Endothelial cell of umbilical vein (primary cell): ENCODE data around the gene ADGRL3. TPM values are rescaled to one million over a fixed set of nuclear protein-coding genes. Genes with fewer than 3 reads are reported as not detected.

ENCODE experiments used
- BruUV-seq: library from RNA; stranded (reverse); fragments of 400-500 nt; replicated peaks from 2 replicates; lab custom pipeline; 2021; lab: Mats Ljungman, UMichigan
- CTCF ChIA-PET: fragments of 300-600, 350-600 bp; sonication (Branson Sonifier 250); formaldehyde crosslinking; loops from one replicate; lab custom pipeline; 2021; ENCODE audit warnings: antibody characterized with exemption, inconsistent platforms; lab: Charles Lee
- POLR2A ChIA-PET: fragments of 300-600, 350-600 bp; sonication (Branson Sonifier 250); formaldehyde crosslinking; loops from one replicate; lab custom pipeline; 2021; ENCODE audit warnings: antibody characterized with exemption, inconsistent platforms; lab: Charles Lee
- DNase-seq: peaks from one replicate; pipeline ENCODE4 v3.0.0-alpha.2; 2011; ENCODE audit warnings: low read depth, low spot score
- FAIRE-seq: peaks from 2 replicates; lab custom pipeline; 2011; peaks lifted over from hg19 to GRCh38; lab: Jason Lieb, UNC
- H2AFZ ChIP-seq: 2 replicates; pipeline ENCODE4 v1.6.0; 2012; ENCODE audit warnings: low read depth, low read length, control low read depth, inconsistent platforms
- H3K27ac ChIP-seq: 2 replicates; pipeline ENCODE4 v1.5.1; 2011; ENCODE audit warnings: low read depth, mild to moderate bottlenecking, control low read depth, low read length, moderate library complexity; ENCODE audit not compliant: insufficient read depth
- H3K27me3 ChIP-seq, 2 experiments: 2 replicates each; pipeline versions ENCODE4 v1.6.0 to v1.6.1; 2011; ENCODE audit warnings: low read length in 2 of 2, mixed read lengths in 1 of 2; ENCODE audit not compliant: control insufficient read depth in 2 of 2, insufficient read depth in 2 of 2
- H3K36me3 ChIP-seq, 2 experiments: 2 replicates in 1 of 2; 3 replicates in 1 of 2; pipeline ENCODE4 v1.5.1; 2011; ENCODE audit warnings: low read length in 2 of 2, mild to moderate bottlenecking in 1 of 2, moderate library complexity in 1 of 2; ENCODE audit not compliant: control insufficient read depth in 2 of 2, insufficient read depth in 2 of 2; ENCODE audit errors: extremely low read depth in 1 of 2
- H3K4me1 ChIP-seq: 3 replicates; pipeline ENCODE4 v1.5.1; 2011; ENCODE audit warnings: mild to moderate bottlenecking, low read length; ENCODE audit not compliant: control insufficient read depth, insufficient read depth; ENCODE audit errors: extremely low read depth
- H3K4me2 ChIP-seq: 2 replicates; pipeline ENCODE4 v1.6.1; 2011; ENCODE audit warnings: low read length, control low read depth, mixed read lengths; ENCODE audit not compliant: insufficient read depth
- H3K4me3 ChIP-seq, 3 experiments: fragments of 200-600 bp in 1 of 3; sonication (generic), shearing (Covaris generic) in 1 of 3; replicated peaks in 1 of 3; 2 replicates each; pipeline ENCODE4 v1.5.1; 2011 to 2016; ENCODE audit warnings: control low read depth in 3 of 3, low read length in 3 of 3, mild to moderate bottlenecking in 2 of 3, inconsistent platforms in 1 of 3, low read depth in 1 of 3, moderate library complexity in 1 of 3; ENCODE audit not compliant: insufficient read depth in 1 of 3
- H3K79me2 ChIP-seq: 2 replicates; pipeline ENCODE4 v1.6.0; 2012; ENCODE audit warnings: low read length, inconsistent platforms; ENCODE audit not compliant: control insufficient read depth, insufficient read depth
- H3K9ac ChIP-seq: replicated peaks from 2 replicates; pipeline ENCODE3; 2011; ENCODE audit warnings: low read length, control low read depth; ENCODE audit not compliant: insufficient read depth; ENCODE audit errors: extremely low read depth
- H3K9me1 ChIP-seq: replicated peaks from 3 replicates; pipeline ENCODE4 v1.6.0; 2011; ENCODE audit warnings: mild to moderate bottlenecking, low read length; ENCODE audit not compliant: control insufficient read depth, insufficient read depth; ENCODE audit errors: extremely low read depth
- H3K9me3 ChIP-seq: replicated peaks from 2 replicates; pipeline ENCODE4 v1.5.1; 2012; ENCODE audit warnings: low read length, inconsistent platforms; ENCODE audit not compliant: control insufficient read depth, insufficient read depth
- H4K20me1 ChIP-seq: replicated peaks from 2 replicates; pipeline ENCODE3; 2011; ENCODE audit warnings: mild to moderate bottlenecking, low read length; ENCODE audit not compliant: control insufficient read depth, insufficient read depth; ENCODE audit errors: extremely low read depth
- CTCF ChIP-seq, 2 donors: IDR thresholded peaks; 1 replicate in 1 of 2; 2 replicates in 1 of 2; pipeline ENCODE4 v1.5.1; 2011; ENCODE audit warnings: low read length in 2 of 2, mild to moderate bottlenecking in 2 of 2, moderate library complexity in 2 of 2, control low read depth in 1 of 2, inconsistent platforms in 1 of 2, low read depth in 1 of 2; ENCODE audit not compliant: insufficient read depth in 1 of 2; ENCODE audit errors: extremely low read depth in 1 of 2
- FOS ChIP-seq: IDR thresholded peaks from 2 replicates; pipeline ENCODE4 v1.6.1; 2011; ENCODE audit warnings: mild to moderate bottlenecking, low read length, moderate library complexity, borderline replicate concordance; ENCODE audit not compliant: insufficient read depth
- JUN ChIP-seq: IDR thresholded peaks from 2 replicates; pipeline ENCODE4 v1.6.1; 2011; ENCODE audit warnings: borderline replicate concordance, low read depth; ENCODE audit not compliant: insufficient read length, insufficient read depth
- MAX ChIP-seq: IDR thresholded peaks from 2 replicates; pipeline ENCODE4 v1.6.1; 2011; ENCODE audit not compliant: insufficient read depth, insufficient read length
- MYC ChIP-seq: IDR thresholded peaks from one replicate; pipeline ENCODE4 v1.6.1; 2011; ENCODE audit warnings: mild to moderate bottlenecking, low read depth, low read length
- POLR2A ChIP-seq: IDR thresholded peaks from 2 replicates; pipeline ENCODE4 v1.6.1; 2012; ENCODE audit warnings: low read depth, mild to moderate bottlenecking, control low read depth, low read length
- POLR2AphosphoS5 ChIP-seq: IDR thresholded peaks from 2 replicates; pipeline ENCODE4 v1.6.1; 2012; ENCODE audit warnings: low read depth, mild to moderate bottlenecking, control low read depth, low read length, moderate library complexity; ENCODE audit not compliant: insufficient read depth
- dilution Hi-C: fragments of 300-500 bp; cut with MboI; formaldehyde crosslinking; loops from one replicate; pipeline ENCODE4 v1.15.0; 2019; ENCODE audit warnings: low sequenced_read_pairs; ENCODE audit not compliant: extremely low pct_ligation_motif_present
- intact Hi-C: fragments of 100-400 bp; cut with micrococcal nuclease; formaldehyde crosslinking; loops from one replicate; pipeline ENCODE4 v1.10.0; 2022
- polyA plus RNA-seq, 4 experiments: library from polyadenylated mRNA; depleted of rRNA in 3 of 4; stranded (reverse) in 3 of 4; unstranded in 1 of 4; fragments of >200 nt; gene quantifications; 2 replicates each; pipeline versions ENCODE4 v1.2.1 to v1.2.3, GENCODE V29; 2011 to 2012; ENCODE audit warnings: missing spikeins in 1 of 4
- total RNA-seq: library from RNA; stranded (reverse); gene quantifications from 2 replicates; pipeline ENCODE4 v1.2.3, GENCODE V29; 2021

ADGRL3 gene
- total and polyA plus RNA-seq, 2 donors (not counting 3 experiments of a cell fraction or from before 2014, with no cell fraction given) = not detected

- H3K9ac ChIP-seq = no peak overlapping the region
- H3K9me1 ChIP-seq = no peaks in the 10 kb centered on the region
- POLR2A ChIA-PET = no interaction called here
- intact Hi-C loops = no loop called here
- no peaks in the 10 kb centered on the region for H3K4me1 ChIP-seq
- no peaks in the 10 kb centered on the region for H3K27me3 ChIP-seq
- no peaks in the 10 kb centered on the region for H4K20me1 ChIP-seq
- FAIRE-seq (no peak), DNase-seq (no peak)
- H3K27ac ChIP-seq = no peak overlapping the region
- H3K4me2 ChIP-seq = no peak overlapping the region
- H2AFZ ChIP-seq = no peak overlapping the region
- TF ChIP-seq POLR2AphosphoS5 (no peak), JUN (no peak), FOS (no peak), MAX (no peak), CTCF (IDR thresholded peaks at IDR 0.05; ENCODE audit: extremely low read depth in 1 of 2, insufficient read depth in 1 of 2, low read depth in 1 of 2, low read length in 2 of 2) (no peak), POLR2A (no peak), MYC (no peak)
- BruUV-seq = no TSS peak
- no peaks in the 10 kb centered on the region for H3K9me3 ChIP-seq
- H3K79me2 ChIP-seq = no peaks in the 10 kb centered on the region
- H3K36me3 ChIP-seq = no peaks in the 10 kb centered on the region
- CTCF ChIA-PET = no interaction called here
- no peak overlapping the region for H3K4me3 ChIP-seq
- dilution Hi-C loops = no loop called here
These were observed 677.1 kb downstream of the ADGRL3 start for GRCh38 chr4:61877266-61877665.
